ENCODE results near the gene RFC4.
A peak's percentile ranks its signal among the peaks of the same experiment; 100 is the strongest.
"Not testable (repeated sequence)": the region's sequence is repeated elsewhere in the genome, so short reads cannot be mapped to it uniquely, and the experiment has no call there.

RFC4 gene

GRCh38 chr3:186825294-186825821, 19.1 kb upstream of the RFC4 start:
- DNase-seq (ENCODE audit: low spot score) = no peak

GRCh38 chr3:186824430-186825139, 18.3 kb upstream of the RFC4 start:
- no peak for DNase-seq (ENCODE audit: low spot score)

- no peak for DNase-seq (ENCODE audit: low spot score)
Measured at GRCh38 chr3:186823386-186823785, 17.1 kb upstream of the RFC4 start.

- DNase-seq (ENCODE audit: low spot score) = not testable (repeated sequence)
Measured at GRCh38 chr3:186822388-186822759, 16.1 kb upstream of the RFC4 start.

GRCh38 chr3:186821429-186822387, 15.4 kb upstream of the RFC4 start:
- peak; percentile 53 for DNase-seq (ENCODE audit: low spot score)

GRCh38 chr3:186818956-186819355, 12.7 kb upstream of the RFC4 start:
- no peak for DNase-seq (ENCODE audit: low spot score)

- no peak for DNase-seq (ENCODE audit: low spot score)
Measured at GRCh38 chr3:186818516-186818915, 12.2 kb upstream of the RFC4 start.

- DNase-seq (ENCODE audit: low spot score) = no peak
Measured at GRCh38 chr3:186815435-186815834, 9.2 kb upstream of the RFC4 start.

- DNase-seq (ENCODE audit: low spot score) = no peak
Measured at GRCh38 chr3:186814100-186814499, 7.8 kb upstream of the RFC4 start.

GRCh38 chr3:186811313-186811712, 5.0 kb upstream of the RFC4 start:
- not testable (repeated sequence) for DNase-seq (ENCODE audit: low spot score)

- no peak for DNase-seq (ENCODE audit: low spot score)
Measured at GRCh38 chr3:186810336-186810996, 4.2 kb upstream of the RFC4 start.

GRCh38 chr3:186807231-186807630, 949 bp upstream of the RFC4 start:
- no peak for DNase-seq (ENCODE audit: low spot score)

GRCh38 chr3:186803447-186803846, 2.8 kb downstream of the RFC4 start:
- not testable (repeated sequence) for DNase-seq (ENCODE audit: low spot score)

GRCh38 chr3:186802701-186803100, 3.6 kb downstream of the RFC4 start:
- no peak for DNase-seq (ENCODE audit: low spot score)

GRCh38 chr3:186800285-186800684, 6.0 kb downstream of the RFC4 start:
- no peak for DNase-seq (ENCODE audit: low spot score)

- DNase-seq (ENCODE audit: low spot score) = no peak
Measured at GRCh38 chr3:186798239-186798874, 7.9 kb downstream of the RFC4 start.

- DNase-seq (ENCODE audit: low spot score) = no peak
Measured at GRCh38 chr3:186790261-186790981, 15.9 kb downstream of the RFC4 start.

GRCh38 chr3:186789554-186790260, 16.6 kb downstream of the RFC4 start:
- DNase-seq (ENCODE audit: low spot score) = no peak

GRCh38 chr3:186788482-186789370, 17.6 kb downstream of the RFC4 start:
- no peak for DNase-seq (ENCODE audit: low spot score)

Measured in kidney capillary endothelial cell (primary cell).